GM19043 (cell line): Measurements from ENCODE around the gene CAMK1G.

Experiments
- ATAC-seq: cut with Tn5 transposase; IDR thresholded peaks from one replicate; pipeline ENCODE4 v1.9.1; 2021; ENCODE audit warnings: low read depth; ENCODE audit not compliant: unreplicated experiment

The CAMK1G gene

DNA sequence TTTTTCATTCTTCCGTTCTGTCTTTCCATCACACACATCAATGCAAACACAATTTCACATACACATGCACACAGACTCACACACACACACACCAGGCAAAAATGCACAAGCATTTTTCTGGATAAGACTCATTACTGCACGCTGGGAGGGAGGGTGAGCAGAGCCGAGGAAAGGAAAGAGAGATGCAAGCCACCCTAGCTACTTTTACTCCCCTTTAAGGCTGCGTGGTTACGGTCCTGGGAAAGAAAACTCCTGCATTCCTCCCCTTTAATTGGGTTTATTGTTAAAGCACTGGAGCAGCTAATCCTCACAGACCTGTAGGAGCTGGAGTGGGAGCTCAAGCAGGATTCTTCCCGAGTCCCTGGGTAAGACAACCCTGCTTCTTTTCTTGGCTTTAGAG, at the start of gene CAMK1G:
Gene CAMK1G (plus strand): TSS at position 307 of the 400 bp plus-strand sequence. CDS start 11,270 bp downstream, outside the sequence.
- ATAC-seq: no peak

DNA sequence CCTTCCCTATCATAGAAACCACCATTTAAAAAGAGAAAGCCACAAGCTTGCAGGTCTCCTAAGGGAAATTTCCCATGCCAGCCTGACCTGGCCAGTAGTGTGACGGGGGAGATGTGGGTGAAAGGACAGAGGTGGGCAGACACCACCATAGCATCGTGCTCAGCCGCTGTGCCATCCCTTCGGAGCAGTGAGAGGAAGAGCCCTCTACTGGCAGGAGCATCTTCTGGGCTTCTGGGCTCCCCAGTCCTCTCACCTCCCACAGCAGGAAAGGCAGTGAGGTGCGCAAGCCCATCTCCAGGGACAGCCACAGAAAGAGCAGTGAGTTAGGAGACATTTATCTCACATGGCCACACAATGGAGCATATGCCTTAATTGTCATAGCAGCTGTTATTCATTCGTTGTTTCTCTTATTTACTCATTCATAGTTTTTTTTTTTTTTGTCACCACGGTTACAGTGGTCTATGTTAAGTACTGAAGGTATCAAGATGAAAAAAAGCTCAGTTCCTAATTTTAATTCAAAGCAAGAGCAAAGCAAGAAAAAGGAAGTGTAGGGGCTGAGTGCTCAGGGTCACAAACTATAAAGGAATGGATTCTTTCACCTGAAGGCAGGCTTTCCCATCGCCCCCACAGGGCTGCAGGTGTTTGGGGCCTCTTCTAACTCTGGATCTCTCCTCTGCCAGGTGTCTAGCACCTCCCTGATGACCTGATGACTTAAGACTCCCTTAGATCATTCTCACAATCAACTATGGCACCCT, 48.8 kb upstream of the CAMK1G start:
- no peak for ATAC-seq

DNA sequence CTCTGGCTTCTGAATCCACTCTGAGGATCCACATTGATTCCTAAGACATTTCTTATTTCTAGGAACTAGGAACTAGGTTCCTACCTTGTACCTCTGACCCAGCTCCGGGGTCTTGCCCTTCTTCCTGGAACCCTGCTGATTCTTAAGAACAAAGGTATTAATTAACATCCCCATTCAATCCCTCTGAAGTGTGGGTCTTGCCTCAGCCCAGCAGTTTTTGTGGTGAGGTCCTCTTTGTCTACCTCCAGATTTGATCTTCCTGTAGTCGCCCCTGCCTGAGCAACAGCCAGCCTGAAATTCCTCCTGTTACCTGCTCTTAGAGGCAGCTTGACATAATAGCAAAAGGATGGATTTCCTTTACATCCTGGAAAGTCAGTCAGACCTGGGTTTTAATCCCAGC, 46.7 kb upstream of the CAMK1G start:
- ATAC-seq: no peak

DNA sequence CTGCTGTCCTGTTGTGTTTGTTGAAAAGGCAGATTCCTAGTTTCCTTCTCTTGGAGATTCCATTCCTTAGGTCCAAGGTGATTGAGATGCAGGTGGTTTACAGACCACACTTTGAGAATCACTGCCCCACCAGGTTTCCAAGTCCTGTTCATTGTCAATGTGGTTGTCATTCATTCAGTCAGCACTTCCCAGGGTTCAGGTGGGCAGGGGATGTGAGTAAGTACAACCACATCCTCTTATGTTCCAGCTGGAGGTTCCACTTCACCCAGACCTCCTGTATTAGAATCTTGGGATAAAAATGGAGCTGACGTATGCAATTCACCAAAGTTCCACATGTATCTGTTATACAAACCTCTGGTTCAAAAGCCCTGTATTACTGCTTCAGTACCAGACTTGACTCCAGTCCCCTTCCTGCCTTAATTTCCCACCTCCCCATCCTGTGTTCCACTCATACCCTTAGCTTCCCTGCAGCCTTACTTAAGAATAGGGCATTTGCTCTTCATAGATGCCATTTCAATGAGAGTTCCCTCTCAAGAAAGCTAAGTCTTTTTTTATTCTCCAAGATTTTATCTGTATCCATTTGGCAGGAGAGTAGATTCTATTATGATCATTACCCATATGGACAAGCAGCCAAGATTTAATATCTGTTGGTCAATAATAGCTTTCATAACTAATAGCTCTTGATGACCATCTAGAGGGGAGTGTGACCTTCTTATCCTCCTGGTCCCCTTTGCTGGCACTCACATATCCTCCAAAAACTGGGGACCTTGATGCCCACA, 46.0 kb upstream of the CAMK1G start:
- no peak for ATAC-seq

DNA sequence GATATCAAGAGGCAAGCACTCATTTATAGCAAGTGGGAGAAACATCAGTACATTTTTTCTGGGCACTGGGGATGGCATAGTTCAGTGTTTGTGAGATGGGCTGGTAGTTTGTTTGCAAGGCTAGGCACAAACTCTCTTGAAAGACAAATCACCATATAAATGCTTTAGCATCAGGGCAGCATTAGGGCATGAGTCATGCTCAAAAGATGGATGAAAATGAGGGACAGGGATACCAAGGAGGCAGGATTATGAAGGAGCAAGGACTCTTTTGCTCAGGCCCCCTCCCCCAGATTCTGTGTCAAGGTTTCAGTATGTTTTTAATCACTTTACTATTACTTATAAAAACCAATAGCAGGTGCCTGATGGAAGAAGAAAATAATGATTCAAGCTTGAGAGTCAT, 43.9 kb upstream of the CAMK1G start:
- no peak for ATAC-seq

DNA sequence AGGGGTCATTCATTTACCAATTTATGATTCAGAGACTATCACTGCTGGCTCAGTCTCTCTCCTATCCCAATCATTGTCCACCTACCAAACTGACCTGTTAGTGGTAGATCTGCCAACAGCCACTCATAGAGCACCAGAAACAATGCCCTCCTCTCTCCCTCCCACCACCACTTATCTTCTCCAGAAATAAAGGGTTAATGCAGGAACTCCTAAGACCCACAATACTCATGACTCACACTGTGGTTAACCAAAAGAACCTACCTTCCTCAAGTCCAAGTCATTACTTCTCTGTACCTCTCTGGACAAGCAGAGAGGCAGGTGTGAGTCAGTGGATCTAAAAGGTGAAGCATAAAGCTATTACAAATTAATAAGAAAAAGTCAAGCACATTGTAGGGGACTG, 40.9 kb upstream of the CAMK1G start:
- ATAC-seq: no peak

DNA sequence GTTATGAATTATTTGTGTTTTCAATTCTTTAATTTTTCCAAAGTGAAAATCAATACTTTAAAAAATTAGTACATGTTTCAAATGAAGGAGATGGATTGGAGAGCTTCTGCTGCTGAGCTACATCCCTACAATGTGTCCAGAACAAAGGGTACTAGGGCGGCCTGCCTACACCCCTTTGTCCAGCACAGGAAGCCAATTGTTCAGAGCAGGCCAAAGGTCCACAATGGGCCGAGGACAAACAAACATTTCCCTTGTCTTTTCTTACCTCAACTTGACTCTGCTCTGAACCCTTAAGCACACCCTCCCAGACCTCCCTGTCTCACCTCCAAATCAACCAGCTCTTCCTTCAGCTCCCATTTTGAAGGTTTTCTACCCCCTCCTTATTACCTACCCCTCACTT, 39.4 kb upstream of the CAMK1G start:
- no peak for ATAC-seq

DNA sequence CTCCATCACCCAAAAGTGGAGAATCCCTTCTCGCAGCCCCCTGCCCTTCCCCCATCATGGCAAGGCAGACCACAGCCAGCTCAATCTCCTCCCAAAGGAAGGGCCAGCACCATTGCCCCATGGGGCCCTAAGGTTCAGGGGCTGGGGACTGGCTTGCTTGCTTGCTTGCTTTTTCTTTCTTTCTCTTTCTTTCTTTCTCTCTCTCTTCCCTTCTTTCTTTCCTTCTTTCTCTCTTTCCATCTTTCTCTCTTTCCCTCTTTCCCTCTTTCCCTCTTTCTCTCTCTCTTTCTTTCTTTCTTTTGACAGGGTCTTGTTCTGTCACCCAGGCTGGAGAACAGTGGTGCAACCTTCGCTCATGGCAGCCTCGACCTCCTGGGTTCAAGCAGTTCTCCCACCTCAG, 38.1 kb upstream of the CAMK1G start:
- no peak for ATAC-seq

DNA sequence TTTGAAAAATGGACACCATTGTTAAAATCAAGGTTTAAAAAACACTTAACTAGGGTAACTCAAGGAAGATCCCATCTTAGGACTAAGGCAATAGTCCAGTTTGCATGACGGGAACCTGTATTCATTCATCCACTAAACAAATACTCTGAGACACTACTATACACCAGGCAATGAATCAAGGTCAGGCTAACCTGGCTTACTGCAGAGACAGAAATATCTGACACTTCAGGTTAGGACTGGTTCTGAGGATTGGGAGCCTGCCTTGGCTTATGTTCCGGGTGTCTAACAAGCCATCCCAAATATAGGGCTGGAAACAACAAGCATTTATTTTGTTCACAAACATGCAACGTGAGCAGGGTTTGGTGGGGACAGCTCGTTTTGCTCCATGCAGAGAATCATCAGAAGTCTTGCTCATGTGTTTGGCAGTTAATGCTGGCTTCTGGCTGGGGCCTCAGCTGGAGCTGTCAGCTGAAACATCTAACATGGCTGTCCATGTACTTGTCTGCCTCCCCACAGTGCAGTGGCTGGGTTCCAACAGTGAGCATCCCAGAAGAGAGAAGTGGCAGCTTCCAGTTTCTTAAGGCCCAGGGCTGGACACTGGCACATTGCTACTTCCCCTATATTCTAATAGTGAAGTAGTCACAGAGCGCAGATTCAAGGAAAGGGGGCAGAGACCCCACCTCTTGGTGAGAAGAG, 37.0 kb upstream of the CAMK1G start:
- no peak for ATAC-seq

DNA sequence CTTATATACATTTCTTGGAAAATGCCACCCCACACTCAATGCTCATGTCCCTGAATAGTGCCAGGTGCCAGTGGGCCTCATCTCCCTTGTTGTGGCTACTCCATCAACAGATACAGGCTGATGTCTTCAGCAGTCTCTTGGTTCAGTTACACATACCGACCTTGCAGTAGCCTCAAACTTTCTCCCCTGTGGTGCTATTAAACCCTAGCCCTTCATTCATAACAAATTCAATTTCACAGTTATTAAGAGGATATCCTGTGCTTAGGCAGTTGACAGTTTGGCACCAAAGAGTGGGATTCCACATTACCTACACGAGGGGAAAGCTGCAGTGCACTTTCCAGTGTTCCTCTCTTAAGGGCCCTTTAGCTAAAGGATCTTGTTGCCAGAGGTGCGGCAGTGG, 35.9 kb upstream of the CAMK1G start:
- no peak for ATAC-seq

DNA sequence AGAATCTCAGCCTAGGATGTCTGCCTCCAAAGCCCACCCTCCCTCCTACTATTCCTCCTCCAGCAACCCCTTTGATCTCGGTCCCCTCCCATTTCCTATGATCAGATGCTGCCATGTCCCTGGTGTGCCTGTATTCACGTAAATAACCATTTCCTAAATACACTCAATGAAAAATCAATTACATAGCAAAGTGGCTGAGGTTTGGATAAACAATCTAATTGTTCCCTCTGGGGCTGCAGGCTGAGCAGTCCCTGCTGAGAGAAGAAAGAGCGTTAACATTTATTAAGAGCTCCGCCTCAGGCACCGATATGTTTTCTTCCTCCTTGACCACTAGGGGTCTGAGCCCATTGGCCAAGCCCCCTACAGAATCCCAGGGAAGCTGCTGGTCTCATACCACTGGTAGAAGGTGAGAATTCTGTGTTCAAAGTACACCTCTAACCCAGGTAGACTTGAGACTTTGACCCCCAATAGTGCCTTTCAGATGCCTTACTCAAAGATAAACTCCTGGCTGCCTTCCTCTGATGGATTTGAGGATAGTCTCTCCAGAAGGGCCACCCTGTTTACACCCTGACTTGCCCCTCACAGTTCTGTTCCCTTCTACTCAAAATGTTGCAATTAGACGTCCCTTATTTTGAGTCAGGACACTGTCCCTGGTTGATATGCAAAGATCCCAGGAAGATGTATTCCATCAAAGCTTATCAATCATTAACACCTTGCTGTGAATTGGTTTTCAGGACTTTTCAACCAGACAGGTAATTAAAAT, 33.9 kb upstream of the CAMK1G start:
- no peak for ATAC-seq

DNA sequence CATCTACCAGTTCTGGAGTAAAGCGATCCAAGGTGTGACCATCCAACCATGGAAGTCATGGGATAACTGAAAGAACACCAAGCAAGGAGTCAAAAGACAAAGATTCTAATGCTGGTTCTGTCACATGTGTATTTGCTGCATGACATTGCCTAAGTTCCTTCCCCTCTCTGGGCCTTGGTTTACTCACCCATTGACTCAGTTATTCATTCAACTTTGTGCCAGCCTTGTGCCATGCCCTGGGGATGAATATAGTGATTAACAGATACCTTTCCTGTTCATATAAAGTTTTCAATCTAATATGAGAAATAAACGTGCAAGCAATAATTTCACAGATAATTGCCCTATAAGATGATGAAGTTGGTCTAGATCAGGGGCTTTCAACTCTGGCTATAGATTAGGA, 33.0 kb upstream of the CAMK1G start:
- no peak for ATAC-seq

DNA sequence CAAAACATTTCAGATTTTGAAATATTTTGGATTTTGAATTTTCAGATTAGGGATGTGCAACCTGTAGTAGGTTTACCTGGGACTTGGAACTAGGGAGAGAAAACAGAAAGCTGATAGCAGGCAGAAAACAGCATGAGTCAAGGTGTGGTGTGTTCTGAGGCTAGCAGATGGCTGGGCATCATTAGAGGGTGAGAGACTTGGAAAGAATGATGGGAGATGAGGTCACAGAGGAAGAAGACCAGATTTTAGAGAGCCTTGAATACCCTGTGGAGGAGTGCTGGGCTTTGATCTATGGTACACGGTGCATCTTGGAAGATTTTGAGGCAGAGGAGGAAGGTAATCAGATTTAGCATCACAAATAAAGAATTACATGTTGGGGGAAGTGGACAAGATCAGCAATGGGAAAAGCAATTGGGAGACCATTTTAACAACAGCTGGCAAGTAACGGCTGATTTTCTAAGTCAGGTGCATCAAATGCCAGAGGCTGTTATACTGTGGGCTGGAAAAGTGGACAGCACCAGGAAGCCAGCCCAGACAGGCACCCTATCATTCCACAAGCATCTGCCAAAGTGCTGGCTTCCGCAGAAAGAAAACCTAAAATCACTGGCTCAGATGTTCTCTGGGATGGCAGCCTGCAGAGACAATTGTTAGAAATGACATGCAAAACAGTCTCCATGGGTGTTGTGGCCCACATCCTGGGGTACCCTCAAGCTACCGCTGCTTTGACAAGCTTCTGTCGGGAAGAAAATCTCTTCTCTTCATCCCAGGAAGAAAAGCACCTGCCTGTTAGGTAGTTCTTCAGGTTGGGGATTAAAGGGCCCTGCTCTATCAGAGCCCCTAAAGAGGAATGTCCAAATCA, 30.9 kb upstream of the CAMK1G start:
- ATAC-seq: no peak

DNA sequence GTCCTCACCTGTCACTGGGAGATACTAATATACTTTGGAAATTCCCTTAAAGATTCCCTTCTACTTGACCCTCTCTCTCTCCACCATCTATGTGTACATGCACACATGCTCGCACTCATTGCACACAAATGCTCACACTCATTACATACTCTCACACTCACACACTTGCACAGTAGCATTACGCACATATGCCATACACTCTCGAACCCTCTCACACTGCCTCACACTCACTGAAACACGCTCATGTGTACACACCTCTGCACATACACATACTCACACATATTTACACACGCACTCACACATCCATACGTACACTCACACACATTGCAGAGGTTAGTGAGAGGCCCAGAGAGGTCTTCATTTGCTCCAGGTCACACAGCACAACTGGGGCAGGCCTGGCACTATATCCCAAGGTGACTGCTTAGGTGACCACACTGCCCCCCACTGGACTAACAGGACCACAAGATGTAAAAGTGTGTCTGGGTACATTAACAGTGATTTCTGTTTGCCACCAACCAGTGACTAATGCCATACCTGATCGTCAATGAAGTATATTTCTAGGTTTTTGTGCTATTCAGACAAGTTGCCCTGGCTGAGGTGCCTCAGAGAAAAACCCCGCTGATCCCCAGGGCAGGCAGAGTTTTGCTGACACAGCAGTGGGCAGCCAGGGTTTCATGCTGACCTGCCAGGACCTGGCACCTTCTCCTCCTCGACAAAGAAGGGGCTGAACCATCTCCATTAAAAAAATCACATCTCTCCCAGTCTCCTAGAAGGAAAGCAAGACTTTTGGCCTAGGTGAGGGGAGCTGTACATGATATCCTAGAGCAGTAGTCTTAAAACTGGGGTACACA, 28.5 kb upstream of the CAMK1G start:
- no peak for ATAC-seq

DNA sequence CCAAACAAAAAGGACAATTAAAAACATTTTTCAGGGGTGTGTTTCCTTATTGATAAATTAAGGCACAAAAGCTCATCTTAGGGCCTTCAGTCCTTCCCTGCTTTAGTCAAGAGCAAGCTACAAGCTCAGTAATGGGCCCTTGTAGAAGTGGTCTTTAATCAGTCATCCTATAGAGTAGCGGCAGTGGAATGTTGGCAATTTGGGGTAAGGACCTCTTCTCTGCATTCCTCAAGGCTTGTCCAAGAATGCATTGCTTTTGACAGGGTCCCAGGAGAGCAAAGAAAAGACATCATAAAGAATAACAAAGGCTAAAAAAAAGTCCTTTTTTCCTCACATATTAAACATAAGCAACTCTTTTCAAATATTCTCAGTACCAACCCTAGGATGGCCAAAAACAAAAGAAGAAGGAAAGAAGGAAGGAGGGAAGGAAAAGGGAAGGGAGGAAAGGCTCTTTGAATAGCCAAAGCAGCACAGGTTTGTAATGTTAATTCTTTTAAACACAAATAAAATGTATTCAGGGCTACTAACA, 27.3 kb upstream of the CAMK1G start:
- ATAC-seq: no peak

DNA sequence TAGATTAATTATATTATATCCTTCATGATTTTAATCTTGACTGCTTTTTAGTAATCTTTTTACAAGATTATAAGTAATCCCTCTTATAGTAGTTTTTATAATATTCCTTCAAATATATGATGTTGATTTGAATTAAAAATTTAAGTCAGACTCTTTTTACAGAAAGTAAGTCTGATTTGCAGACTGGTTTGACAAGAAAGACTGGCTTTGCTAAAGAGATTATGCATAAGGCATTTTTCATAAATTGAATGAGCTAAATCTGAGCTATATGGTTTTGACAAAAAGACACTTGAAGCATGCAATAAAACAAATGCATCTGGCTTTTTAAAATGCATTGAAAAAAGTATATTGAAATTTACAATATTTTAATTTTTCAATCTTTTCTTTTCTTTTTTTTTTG, 26.3 kb upstream of the CAMK1G start:
- ATAC-seq: no peak

DNA sequence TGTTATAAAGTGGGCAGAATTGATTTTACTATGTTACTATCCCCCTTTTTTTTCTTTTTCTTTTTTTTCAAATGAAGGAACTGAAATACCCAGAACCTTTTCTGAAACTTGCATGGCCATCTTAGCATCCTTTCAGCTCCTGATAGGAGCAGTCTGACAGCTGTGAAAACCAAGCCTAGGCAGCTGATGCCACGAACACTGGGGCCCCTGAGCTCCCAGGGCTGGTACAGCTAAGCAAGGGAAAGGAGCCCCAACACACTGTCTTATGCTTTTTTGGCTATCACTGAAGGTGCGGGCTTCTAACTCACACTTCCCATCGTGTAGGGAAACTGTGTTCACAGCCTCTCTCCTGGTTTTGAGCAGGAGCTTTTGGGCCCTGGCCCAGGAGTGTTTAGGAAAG, 23.0 kb upstream of the CAMK1G start:
- no peak for ATAC-seq

DNA sequence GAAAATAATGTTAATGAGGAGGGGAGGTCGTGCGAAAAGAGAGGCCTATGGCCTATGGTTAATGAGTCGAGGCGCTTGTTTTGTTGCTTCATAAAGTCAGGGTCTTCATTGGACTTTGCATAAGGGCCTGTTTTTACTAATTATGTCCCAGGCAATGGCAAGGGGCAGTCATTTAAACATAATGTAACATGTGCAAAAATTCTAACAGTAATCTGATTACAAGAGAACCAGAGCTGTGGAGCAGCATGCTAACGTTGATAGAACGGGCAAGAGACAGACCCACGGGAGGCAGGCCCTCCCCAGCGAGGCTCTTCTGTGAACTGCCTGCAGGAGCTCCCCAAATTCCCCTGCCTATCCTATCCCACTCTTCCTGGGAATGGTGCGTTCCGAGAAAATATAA, 22.6 kb upstream of the CAMK1G start:
- ATAC-seq: no peak

DNA sequence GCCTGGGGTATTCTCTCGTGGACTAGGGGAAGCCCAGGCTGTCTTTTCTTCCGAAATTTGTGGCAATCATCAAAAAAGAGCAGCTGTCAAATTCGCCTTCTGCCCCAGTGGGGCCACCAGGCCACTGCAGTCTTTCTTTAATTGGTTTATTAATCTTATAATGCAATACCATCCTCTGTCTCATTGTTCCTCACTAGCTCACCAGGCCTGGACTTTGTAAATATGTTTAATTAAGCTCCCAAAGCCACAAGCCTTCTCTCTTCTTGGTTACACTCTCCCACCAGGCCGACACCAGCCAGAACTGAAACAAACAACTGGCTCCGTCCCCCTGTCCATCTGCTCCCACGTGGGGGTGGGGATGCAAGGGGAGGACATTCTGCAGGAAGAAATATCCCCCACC, 22.0 kb upstream of the CAMK1G start:
- ATAC-seq: no peak
